GM18517 (cell line): ENCODE results near the gene MALT1.

Source experiments
- ATAC-seq: cut with Tn5 transposase; IDR thresholded peaks from one replicate; pipeline ENCODE4 v1.9.1; 2021; ENCODE audit warnings: mild to moderate bottlenecking, moderate library complexity; ENCODE audit not compliant: unreplicated experiment

The MALT1 gene

GRCh38 chr18:58800582-58800981 is 129.3 kb downstream of the MALT1 start:
- ATAC-seq: peak; percentile 92

DNA sequence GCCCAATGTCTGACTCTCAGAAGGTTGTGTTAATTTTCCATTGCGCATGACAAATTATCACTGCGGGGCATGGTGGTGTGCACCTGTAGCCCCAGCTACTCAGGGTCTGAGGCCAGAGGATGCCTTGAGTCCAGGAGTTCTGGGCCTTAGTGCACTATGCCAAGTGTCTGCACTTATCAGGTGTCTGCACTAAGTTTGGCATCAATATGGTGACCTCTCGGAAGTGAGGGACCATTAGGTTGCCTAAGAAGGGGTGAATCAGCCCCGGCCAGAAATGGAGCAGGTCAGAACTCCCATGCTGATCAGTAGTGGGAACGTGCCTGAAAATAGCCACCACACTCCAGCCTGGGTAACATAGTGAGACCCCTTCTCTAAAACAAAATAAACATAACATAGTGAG is 131.7 kb downstream of the MALT1 start:
- no peak for ATAC-seq

- ATAC-seq: no peak
These were observed 132.7 kb downstream of the MALT1 start for GRCh38 chr18:58803978-58804377.
